AG04450 (cell line): ENCODE data around the gene MESP1. TPM values are rescaled to one million over a fixed set of nuclear protein-coding genes. Genes with fewer than 3 reads are reported as not detected.

Source experiments
- CTCF ChIA-PET: fragments of 300-600, 350-600 bp; formaldehyde crosslinking; extraction: SDS; loops from one replicate; lab custom pipeline; 2022; ENCODE audit warnings: antibody characterized with exemption, inconsistent platforms; lab: Charles Lee
- POLR2A ChIA-PET: fragments of 350-600 bp; formaldehyde crosslinking; extraction: SDS; loops from one replicate; lab custom pipeline; 2021; ENCODE audit warnings: antibody characterized with exemption, inconsistent platforms; lab: Yijun Ruan, JAX
- DNase-seq: peaks from one replicate; pipeline ENCODE4 v3.0.0-alpha.2; 2011; ENCODE audit warnings: low read depth, low spot score
- H3K27ac ChIP-seq: one replicate; pipeline ENCODE4 v1.5.1; 2012; ENCODE audit warnings: low read depth, low read length, control low read depth
- H3K27me3 ChIP-seq: one replicate; pipeline ENCODE4 v1.6.0; 2012; ENCODE audit warnings: low read length; ENCODE audit not compliant: control insufficient read depth, insufficient read depth
- H3K4me3 ChIP-seq: 2 replicates; pipeline ENCODE4 v1.5.1; 2011; ENCODE audit warnings: mild to moderate bottlenecking, low read depth, low read length, control low read depth
- H3K9me3 ChIP-seq: 2 replicates; pipeline ENCODE4 v1.5.1; 2012; ENCODE audit warnings: low read length; ENCODE audit not compliant: control insufficient read depth, insufficient read depth
- CTCF ChIP-seq: IDR thresholded peaks from 2 replicates; pipeline ENCODE4 v1.5.1; 2011; ENCODE audit warnings: low read depth, low read length, control low read depth, inconsistent platforms
- polyA plus RNA-seq: library from polyadenylated mRNA; depleted of rRNA; stranded (reverse); fragments of >200 nt; gene quantifications from 2 replicates; pipeline ENCODE4 v1.2.3, GENCODE V29; 2011

Gene MESP1
- polyA plus RNA-seq, 1 experiment, result 0.17 TPM

- Histone ChIP-seq H3K9me3 (no peaks in the 10 kb centered on the region; the same call in 1 of the 2 replicates), H3K27ac (no peak overlapping the region), H3K4me3 (peak overlapping the region; percentile 57), H3K27me3 (no peaks in the 10 kb centered on the region)
- DNase-seq, result no peak
- TF ChIP-seq CTCF, result no peak
- ChIA-PET POLR2A (no interaction called here), CTCF (interaction anchor here (1.0 to 6.9 kb wide), 4 partner anchors 16 to 112 kb away, joined by 3 to 58 read pairs (median 16); no protein-coding TSS in a partner anchor)
These were observed 24.8 kb upstream of the MESP1 start for GRCh38 chr15:89775815-89776214.

- ChIA-PET CTCF (interaction anchor here (0.6 to 6.9 kb wide), 3 partner anchors 15 to 197 kb away, joined by 3 to 58 read pairs (median 29); no protein-coding TSS in a partner anchor), POLR2A (no interaction called here)
- H3K9me3 ChIP-seq, result no peaks in the 10 kb centered on the region; the same call in 1 of the 2 replicates
- DNase-seq, result no peak
- H3K27me3 ChIP-seq, result no peaks in the 10 kb centered on the region
- TF ChIP-seq CTCF, result no peak
- H3K27ac ChIP-seq, result no peak overlapping the region
- no peak overlapping the region for H3K4me3 ChIP-seq
These were observed 23.4 kb upstream of the MESP1 start for GRCh38 chr15:89774492-89774891.

- H3K27ac ChIP-seq, result peak overlapping the region; percentile 11
- ChIA-PET POLR2A (interaction anchor here (0.6 kb wide), 1 partner anchor 415 kb away, joined by 3 read pairs; no protein-coding TSS in a partner anchor), CTCF (interaction anchor here (0.9 to 6.9 kb wide), 5 partner anchors 13 to 115 kb away, joined by 3 to 58 read pairs (median 5); no protein-coding TSS in a partner anchor)
- no peaks in the 10 kb centered on the region; the same call in 1 of the 2 replicates for H3K9me3 ChIP-seq
- H3K4me3 ChIP-seq, result no peak overlapping the region
- DNase-seq, result no peak
- TF ChIP-seq CTCF, result peak; percentile 46
- no peaks in the 10 kb centered on the region for H3K27me3 ChIP-seq
These were observed 22.0 kb upstream of the MESP1 start for GRCh38 chr15:89772932-89773583.

- ChIA-PET POLR2A (no interaction called here), CTCF (interaction anchor here (1.1 to 6.9 kb wide), 5 partner anchors 10 to 107 kb away, joined by 3 to 58 read pairs (median 12); no protein-coding TSS in a partner anchor)
- DNase-seq, result no peak
- Histone ChIP-seq H3K27me3 (no peaks in the 10 kb centered on the region), H3K4me3 (no peak overlapping the region), H3K9me3 (no peaks in the 10 kb centered on the region; the same call in 1 of the 2 replicates), H3K27ac (peak overlapping the region; percentile 31)
- TF ChIP-seq CTCF, result no peak
These were observed 19.0 kb upstream of the MESP1 start for GRCh38 chr15:89770041-89770440.

- ChIA-PET CTCF (interaction anchor here (1.5 to 2.2 kb wide), 2 partner anchors 9 to 105 kb away, joined by 6 to 24 read pairs; no protein-coding TSS in a partner anchor), POLR2A (interaction anchor here (0.6 kb wide), 1 partner anchor 20 kb away, joined by 3 read pairs; no protein-coding TSS in a partner anchor)
- peak overlapping the region; percentile 21 for H3K27ac ChIP-seq
These were observed 18.3 kb upstream of the MESP1 start for GRCh38 chr15:89769366-89769765.

More at GRCh38 chr15:89769366-89769765, 18.3 kb upstream of the MESP1 start:
- no peak overlapping the region for H3K4me3 ChIP-seq
- no peak for DNase-seq
- no peaks in the 10 kb centered on the region for H3K27me3 ChIP-seq
- H3K9me3 ChIP-seq, result no peaks in the 10 kb centered on the region; the same call in 1 of the 2 replicates
- TF ChIP-seq CTCF, result no peak
